NCI-H128 (cell line): ENCODE results near the gene TIFAB.

Experiments
- DNase-seq: peaks from one replicate; lab custom pipeline; 2025; ENCODE audit not compliant: unreplicated experiment; lab: John Stamatoyannopoulos, UW

The TIFAB gene

GRCh38 chr5:135444360-135444759 lies 7.8 kb downstream of the TIFAB start:
- DNase-seq: no peak

GRCh38 chr5:135443161-135443960 lies 8.8 kb downstream of the TIFAB start:
- DNase-seq: no peak

GRCh38 chr5:135442431-135443160 lies 9.6 kb downstream of the TIFAB start:
- DNase-seq: no peak

- DNase-seq: no peak
Measured at GRCh38 chr5:135441919-135442318, 10.2 kb downstream of the TIFAB start.

GRCh38 chr5:135441350-135441831 lies 10.8 kb downstream of the TIFAB start:
- no peak for DNase-seq

GRCh38 chr5:135440916-135441315 lies 11.2 kb downstream of the TIFAB start:
- no peak for DNase-seq

- DNase-seq: no peak
Measured at GRCh38 chr5:135439231-135440205, 12.6 kb downstream of the TIFAB start.

GRCh38 chr5:135438636-135439221 lies 13.4 kb downstream of the TIFAB start:
- DNase-seq: no peak

- DNase-seq: no peak
Measured at GRCh38 chr5:135437796-135438560, 14.2 kb downstream of the TIFAB start.

- no peak for DNase-seq
Measured at GRCh38 chr5:135437422-135437795, 14.7 kb downstream of the TIFAB start.

GRCh38 chr5:135436951-135437418 lies 15.2 kb downstream of the TIFAB start:
- no peak for DNase-seq

GRCh38 chr5:135435467-135436330 lies 16.5 kb downstream of the TIFAB start:
- no peak for DNase-seq

- no peak for DNase-seq
Measured at GRCh38 chr5:135434591-135435466, 17.3 kb downstream of the TIFAB start.

GRCh38 chr5:135433681-135434426 lies 18.3 kb downstream of the TIFAB start:
- no peak for DNase-seq

- DNase-seq: no peak
Measured at GRCh38 chr5:135432113-135432512, 20.0 kb downstream of the TIFAB start.

GRCh38 chr5:135430135-135430437 lies 22.1 kb downstream of the TIFAB start:
- no peak for DNase-seq
